IMR-90 (cell line): ENCODE results near the gene GABRG1. TPM values are rescaled to one million over a fixed set of nuclear protein-coding genes. Genes with fewer than 3 reads are reported as not detected.

Experiments
- ATAC-seq: fragments of 200-7000 bp; cut with Tn5 transposase; 2 replicates; pipeline ENCODE4 v1.9.1; 2020; ENCODE audit warnings: low read depth, mild to moderate bottlenecking, moderate library complexity
- BruUV-seq: library from RNA; stranded (reverse); fragments of 400-500 nt; replicated peaks from 2 replicates; lab custom pipeline; 2021; lab: Mats Ljungman, UMichigan
- CTCF ChIA-PET: fragments of 300-600 bp; formaldehyde crosslinking; extraction: SDS; loops from one replicate; lab custom pipeline; 2021; ENCODE audit warnings: antibody characterized with exemption; lab: Yijun Ruan, JAX
- POLR2A ChIA-PET: fragments of 300-600 bp; sonication (Branson Sonifier 250); formaldehyde crosslinking; loops from one replicate; lab custom pipeline; 2022; ENCODE audit warnings: antibody characterized with exemption; ENCODE audit not compliant: unreplicated experiment; lab: Charles Lee
- DNase-seq: peaks from one replicate; pipeline ENCODE4 v3.0.0; 2013
- H2AFZ ChIP-seq: replicated peaks from 2 replicates; pipeline ENCODE3; 2013; ENCODE audit warnings: low read length, mild to moderate bottlenecking; ENCODE audit not compliant: poor library complexity
- H2AK5ac ChIP-seq: 2 replicates; pipeline ENCODE4 v1.6.1; 2013; ENCODE audit warnings: low read depth, low read length, inconsistent platforms
- H2AK9ac ChIP-seq: replicated peaks from 2 replicates; pipeline ENCODE3; 2013; ENCODE audit warnings: mild to moderate bottlenecking, low read depth, low read length, moderate library complexity; ENCODE audit not compliant: poor library complexity
- H2BK120ac ChIP-seq: 2 replicates; pipeline ENCODE4 v1.6.1; 2013; ENCODE audit warnings: low read depth, low read length, inconsistent platforms
- H2BK15ac ChIP-seq: 3 replicates; pipeline ENCODE4 v1.6.1; 2013; ENCODE audit warnings: low read depth, low read length, inconsistent platforms
- H2BK20ac ChIP-seq: 2 replicates; pipeline ENCODE4 v1.6.1; 2013; ENCODE audit warnings: low read depth, mild to moderate bottlenecking, inconsistent platforms, low read length, moderate library complexity
- H2BK5ac ChIP-seq: 2 replicates; pipeline ENCODE4 v1.6.1; 2013; ENCODE audit warnings: mild to moderate bottlenecking, low read depth, low read length, inconsistent platforms; ENCODE audit not compliant: poor library complexity, severe bottlenecking
- H3K14ac ChIP-seq: replicated peaks from 2 replicates; pipeline ENCODE4 v1.6.1; 2013; ENCODE audit warnings: low read depth, low read length, inconsistent platforms
- H3K18ac ChIP-seq: 2 replicates; pipeline ENCODE4 v1.6.1; 2013; ENCODE audit warnings: low read depth, low read length, control low read depth
- H3K23ac ChIP-seq: 2 replicates; pipeline ENCODE4 v1.6.1; 2013; ENCODE audit warnings: low read depth, low read length, inconsistent platforms
- H3K27ac ChIP-seq: 2 replicates; pipeline ENCODE4 v1.5.1; 2013; ENCODE audit warnings: mild to moderate bottlenecking, control low read depth, low read length; ENCODE audit not compliant: insufficient read depth
- H3K27me3 ChIP-seq: 2 replicates; pipeline ENCODE4 v1.6.1; 2013; ENCODE audit warnings: low read length; ENCODE audit not compliant: control insufficient read depth, insufficient read depth
- H3K36me3 ChIP-seq: 2 replicates; pipeline ENCODE4 v1.6.1; 2013; ENCODE audit warnings: low read length, mixed read lengths; ENCODE audit not compliant: control insufficient read depth, insufficient read depth
- H3K4ac ChIP-seq: 2 replicates; pipeline ENCODE4 v1.6.1; 2013; ENCODE audit warnings: low read depth, low read length, inconsistent platforms
- H3K4me1 ChIP-seq: 2 replicates; pipeline ENCODE4 v1.6.1; 2013; ENCODE audit warnings: low read length, mixed read lengths; ENCODE audit not compliant: control insufficient read depth, insufficient read depth
- H3K4me2 ChIP-seq: 2 replicates; pipeline ENCODE4 v1.6.1; 2013; ENCODE audit warnings: low read depth, mild to moderate bottlenecking, control low read depth, low read length, moderate library complexity
- H3K4me3 ChIP-seq: 2 replicates; pipeline ENCODE4 v1.5.1; 2013; ENCODE audit warnings: low read depth, mild to moderate bottlenecking, control low read depth, low read length, moderate library complexity; ENCODE audit not compliant: insufficient read depth
- H3K56ac ChIP-seq: 2 replicates; pipeline ENCODE4 v1.6.1; 2013; ENCODE audit warnings: low read length, inconsistent platforms; ENCODE audit not compliant: insufficient read depth; ENCODE audit errors: extremely low read depth
- H3K79me1 ChIP-seq, 2 experiments: 2 replicates each; pipeline ENCODE4 v1.6.1; 2013; ENCODE audit warnings: low read length in 2 of 2, inconsistent platforms in 1 of 2, low read depth in 1 of 2
- H3K9ac ChIP-seq: 2 replicates; pipeline ENCODE4 v1.6.1; 2013; ENCODE audit warnings: low read depth, low read length, control low read depth
- H3K9me1 ChIP-seq: 2 replicates; pipeline ENCODE4 v1.6.1; 2013; ENCODE audit warnings: low read length, inconsistent platforms; ENCODE audit not compliant: insufficient read depth
- H3K9me3 ChIP-seq: 2 replicates; pipeline ENCODE4 v1.6.1; 2013; ENCODE audit warnings: low read length; ENCODE audit not compliant: control insufficient read depth, insufficient read depth
- H4K20me1 ChIP-seq: 2 replicates; pipeline ENCODE4 v1.6.1; 2013; ENCODE audit warnings: low read length, inconsistent platforms; ENCODE audit not compliant: insufficient read depth
- H4K5ac ChIP-seq: 2 replicates; pipeline ENCODE4 v1.6.1; 2013; ENCODE audit warnings: mild to moderate bottlenecking, low read depth, low read length, control low read depth
- H4K8ac ChIP-seq, 2 experiments: 2 replicates each; pipeline ENCODE4 v1.6.1; 2013; ENCODE audit warnings: low read depth in 2 of 2, low read length in 2 of 2, control low read depth in 1 of 2, inconsistent platforms in 1 of 2
- H4K91ac ChIP-seq: 2 replicates; pipeline ENCODE4 v1.6.1; 2013; ENCODE audit warnings: low read depth, low read length, inconsistent platforms; ENCODE audit not compliant: insufficient read depth
- BHLHE40 ChIP-seq: fragments of 150-350 bp; IDR thresholded peaks from 2 replicates; pipeline ENCODE4 v1.6.1; 2016; ENCODE audit warnings: mild to moderate bottlenecking, low read depth, low read length
- CEBPB ChIP-seq: IDR thresholded peaks from 2 replicates; pipeline ENCODE4 v1.6.1; 2012; ENCODE audit warnings: low read depth, low read length, improper control_type of control experiment
- CHD1 ChIP-seq: IDR thresholded peaks from 2 replicates; pipeline ENCODE4 v1.6.1; 2012; ENCODE audit warnings: low read depth, low read length, improper control_type of control experiment
- CTCF ChIP-seq: conservative IDR thresholded peaks from 2 replicates; pipeline ENCODE4 v1.5.1; 2012; ENCODE audit warnings: mild to moderate bottlenecking, low read depth, low read length, improper control_type of control experiment
- ELK1 ChIP-seq: fragments of 150-350 bp; IDR thresholded peaks from 2 replicates; pipeline ENCODE4 v1.6.1; 2016; ENCODE audit warnings: low read depth, mild to moderate bottlenecking, low read length, moderate library complexity, borderline replicate concordance
- FOS ChIP-seq: fragments of 150-350 bp; IDR thresholded peaks from 2 replicates; pipeline ENCODE4 v1.6.1; 2016; ENCODE audit warnings: low read depth, low read length
- MAFK ChIP-seq: IDR thresholded peaks from 2 replicates; pipeline ENCODE4 v1.6.1; 2012; ENCODE audit warnings: low read depth, low read length, improper control_type of control experiment
- MAZ ChIP-seq: IDR thresholded peaks from 2 replicates; pipeline ENCODE4 v1.6.1; 2012; ENCODE audit warnings: low read depth, mild to moderate bottlenecking, low read length, improper control_type of control experiment, moderate library complexity, borderline replicate concordance
- MXI1 ChIP-seq: IDR thresholded peaks from 2 replicates; pipeline ENCODE4 v1.6.1; 2012; ENCODE audit warnings: low read depth, mild to moderate bottlenecking, low read length, moderate library complexity, borderline replicate concordance
- NFE2L2 ChIP-seq: fragments of 150-350 bp; IDR thresholded peaks from 2 replicates; pipeline ENCODE4 v1.6.1; 2016; ENCODE audit warnings: low read depth, mild to moderate bottlenecking, low read length
- POLR2A ChIP-seq: IDR thresholded peaks from 2 replicates; pipeline ENCODE4 v1.6.1; 2012; ENCODE audit warnings: mild to moderate bottlenecking, low read depth, low read length
- RAD21 ChIP-seq: IDR thresholded peaks from 2 replicates; pipeline ENCODE4 v1.6.1; 2012; ENCODE audit warnings: low read length, improper control_type of control experiment
- RCOR1 ChIP-seq: IDR thresholded peaks from 2 replicates; pipeline ENCODE4 v1.6.1; 2012; ENCODE audit warnings: mild to moderate bottlenecking, low read length, improper control_type of control experiment; ENCODE audit not compliant: insufficient replicate concordance
- RFX5 ChIP-seq: IDR thresholded peaks from 2 replicates; pipeline ENCODE4 v1.8.0; 2012; ENCODE audit warnings: low read depth, mild to moderate bottlenecking, low read length, moderate library complexity
- SMC3 ChIP-seq: fragments of 150-350 bp; IDR thresholded peaks from 2 replicates; pipeline ENCODE4 v1.6.1; 2016; ENCODE audit warnings: low read depth, mild to moderate bottlenecking, antibody characterized with exemption, low read length, moderate library complexity
- USF2 ChIP-seq: fragments of 150-350 bp; IDR thresholded peaks from 2 replicates; pipeline ENCODE4 v1.6.1; 2017; ENCODE audit warnings: mild to moderate bottlenecking, antibody characterized with exemption, low read length, low read depth
- WGBS, 2 experiments: methylation state at CpG; one replicate each; pipeline versions ENCODE4 v1.1.5 to v1.1.7; 2013; ENCODE audit warnings: missing lambda C conversion rate in 2 of 2; ENCODE audit not compliant: insufficient read length in 1 of 2; ENCODE audit errors: extremely low coverage in 2 of 2; 5-methylcytosine and 5-hydroxymethylcytosine counted together
- dilution Hi-C: fragments of 300-500 bp; cut with HindIII; formaldehyde crosslinking; loops from one replicate; pipeline ENCODE4 v1.14.3; 2018; ENCODE audit warnings: low sequenced_read_pairs; ENCODE audit not compliant: unreplicated experiment
- in situ Hi-C: fragments of 300-500 bp; cut with MboI; formaldehyde crosslinking; loops from 3 replicates; pipeline ENCODE4 v1.14.3; 2019; ENCODE audit warnings: low sequenced_read_pairs, inconsistent platforms, mixed read lengths
- intact Hi-C: fragments of 100-400 bp; cut with micrococcal nuclease; formaldehyde crosslinking; loops from 2 replicates; pipeline ENCODE4 v1.10.0; 2022
- polyA plus RNA-seq, 3 experiments: library from polyadenylated mRNA; depleted of rRNA; stranded (reverse); fragments of >200 nt; gene quantifications; 2 replicates each; pipeline ENCODE4 v1.2.3, GENCODE V29; 2012; ENCODE audit warnings: low replicate concordance in 1 of 3
- total RNA-seq: library from RNA; depleted of rRNA; stranded (reverse); fragments of >200 nt; gene quantifications from 2 replicates; pipeline ENCODE4 v1.2.3, GENCODE V29; 2012

Gene GABRG1
- total and polyA plus RNA-seq, 2 of the 4 experiments (the other 2 are of a cell fraction) = not detected

GRCh38 chr4:46032056-46032455, 91.8 kb downstream of the GABRG1 start:
- H4K91ac ChIP-seq = no peak overlapping the region
- no peak overlapping the region for H2BK120ac ChIP-seq
- H3K23ac ChIP-seq = no peak overlapping the region
- no peak overlapping the region for H3K18ac ChIP-seq
- no peaks in the 10 kb centered on the region for H3K36me3 ChIP-seq
- dilution Hi-C loops = no loop called here
- H2AK9ac ChIP-seq = no peak overlapping the region
- H2BK5ac ChIP-seq = no peak overlapping the region
- DNase-seq (no peak), ATAC-seq (no peak)
- H3K4me2 ChIP-seq = no peak overlapping the region
- H4K8ac ChIP-seq = no peak overlapping the region
- H4K5ac ChIP-seq = no peak overlapping the region
- H3K27ac ChIP-seq = no peak overlapping the region
- no peak overlapping the region for H2BK15ac ChIP-seq
- H3K14ac ChIP-seq = no peak overlapping the region
- no peaks in the 10 kb centered on the region for H3K79me1 ChIP-seq
- WGBS, 2 experiments = no CpG with 5 or more reads among the region's 1 CpG
- POLR2A ChIA-PET = no interaction called here
- no peaks in the 10 kb centered on the region for H3K4me1 ChIP-seq
- no peak overlapping the region for H2AFZ ChIP-seq
- no TSS peak for BruUV-seq
- in situ Hi-C loops = no loop called here
- no peak overlapping the region for H2BK20ac ChIP-seq
- H4K20me1 ChIP-seq = no peaks in the 10 kb centered on the region
- H3K27me3 ChIP-seq = no peaks in the 10 kb centered on the region
- no peak overlapping the region for H3K4me3 ChIP-seq
- TF ChIP-seq RCOR1 = no peak
- TF ChIP-seq NFE2L2 = no peak
- no peak for TF ChIP-seq FOS
- no peak for TF ChIP-seq CHD1
- no peak for TF ChIP-seq USF2
- TF ChIP-seq POLR2A = no peak
- no peak for TF ChIP-seq MXI1
- no peak for TF ChIP-seq RAD21
- no peak for TF ChIP-seq CEBPB
- no peak for TF ChIP-seq SMC3
- no peak for TF ChIP-seq BHLHE40
- TF ChIP-seq RFX5 = no peak
- no peak for TF ChIP-seq MAZ
- no peak for TF ChIP-seq MAFK
- TF ChIP-seq ELK1 = no peak
- TF ChIP-seq CTCF = no peak
- intact Hi-C loops = no loop called here
- H3K9ac ChIP-seq = no peak overlapping the region
- CTCF ChIA-PET = no interaction called here
- H3K4ac ChIP-seq = no peak overlapping the region
- H3K9me3 ChIP-seq = peaks cover 6% of the 10 kb centered on the region; the same call in 1 of the 2 replicates
- no peak overlapping the region for H3K56ac ChIP-seq
- H2AK5ac ChIP-seq = no peak overlapping the region
- no peaks in the 10 kb centered on the region for H3K9me1 ChIP-seq
